ENCODE measurements around the gene IFTAP. TPM values are rescaled to one million over a fixed set of nuclear protein-coding genes. Genes with fewer than 3 reads are reported as not detected.

IFTAP gene
- total and polyA plus RNA-seq, 7 donors: 12.7 to 77.3 (median 38.5) TPM

DNA sequence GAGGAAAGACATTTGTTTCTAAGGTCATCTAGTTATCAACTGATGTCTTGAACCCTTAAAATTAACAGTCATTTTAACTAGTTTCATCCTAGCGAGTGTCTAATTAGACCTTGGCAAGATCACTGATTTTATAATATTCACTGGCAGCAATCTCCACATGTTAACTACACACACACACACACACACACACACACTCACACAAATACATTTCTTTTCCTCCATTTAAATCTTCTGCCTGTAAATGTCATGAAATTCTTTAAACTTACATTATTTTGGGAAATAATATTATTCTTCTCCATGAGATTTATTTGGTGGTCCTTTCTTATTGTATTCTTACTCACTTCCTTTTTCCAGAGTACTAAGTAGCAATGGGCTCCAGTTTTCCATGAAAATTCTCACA, 2.9 kb upstream of the IFTAP start:
- H3K27ac ChIP-seq: no peak overlapping the region
- DNase-seq: no peak
- WGBS, 2 donors: 26 to 77% methylated on average over 1 of the region's 1 CpG
- peaks cover 0 to 16% (median 10%) of the 10 kb centered on the region in 4 donors for H3K4me1 ChIP-seq
- no peak overlapping the region for H3K4me3 ChIP-seq
- TF ChIP-seq POLR2A (IDR thresholded peaks at IDR 0.05): no peak
- no peak for TF ChIP-seq EP300 (IDR thresholded peaks at IDR 0.05)
- no peak for TF ChIP-seq POLR2AphosphoS5 (IDR thresholded peaks at IDR 0.05)
- TF ChIP-seq, protein P1, sequence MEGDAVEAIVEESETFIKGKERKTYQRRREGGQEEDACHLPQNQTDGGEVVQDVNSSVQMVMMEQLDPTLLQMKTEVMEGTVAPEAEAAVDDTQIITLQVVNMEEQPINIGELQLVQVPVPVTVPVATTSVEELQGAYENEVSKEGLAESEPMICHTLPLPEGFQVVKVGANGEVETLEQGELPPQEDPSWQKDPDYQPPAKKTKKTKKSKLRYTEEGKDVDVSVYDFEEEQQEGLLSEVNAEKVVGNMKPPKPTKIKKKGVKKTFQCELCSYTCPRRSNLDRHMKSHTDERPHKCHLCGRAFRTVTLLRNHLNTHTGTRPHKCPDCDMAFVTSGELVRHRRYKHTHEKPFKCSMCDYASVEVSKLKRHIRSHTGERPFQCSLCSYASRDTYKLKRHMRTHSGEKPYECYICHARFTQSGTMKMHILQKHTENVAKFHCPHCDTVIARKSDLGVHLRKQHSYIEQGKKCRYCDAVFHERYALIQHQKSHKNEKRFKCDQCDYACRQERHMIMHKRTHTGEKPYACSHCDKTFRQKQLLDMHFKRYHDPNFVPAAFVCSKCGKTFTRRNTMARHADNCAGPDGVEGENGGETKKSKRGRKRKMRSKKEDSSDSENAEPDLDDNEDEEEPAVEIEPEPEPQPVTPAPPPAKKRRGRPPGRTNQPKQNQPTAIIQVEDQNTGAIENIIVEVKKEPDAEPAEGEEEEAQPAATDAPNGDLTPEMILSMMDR (IDR thresholded peaks at IDR 0.05): no peak
- H3K9me3 ChIP-seq: no peaks in the 10 kb centered on the region
- intact Hi-C loops (cut with DNase I): no loop called here
- no peaks in the 10 kb centered on the region for H3K27me3 ChIP-seq
- H3K36me3 ChIP-seq: no peaks in the 10 kb centered on the region

DNA sequence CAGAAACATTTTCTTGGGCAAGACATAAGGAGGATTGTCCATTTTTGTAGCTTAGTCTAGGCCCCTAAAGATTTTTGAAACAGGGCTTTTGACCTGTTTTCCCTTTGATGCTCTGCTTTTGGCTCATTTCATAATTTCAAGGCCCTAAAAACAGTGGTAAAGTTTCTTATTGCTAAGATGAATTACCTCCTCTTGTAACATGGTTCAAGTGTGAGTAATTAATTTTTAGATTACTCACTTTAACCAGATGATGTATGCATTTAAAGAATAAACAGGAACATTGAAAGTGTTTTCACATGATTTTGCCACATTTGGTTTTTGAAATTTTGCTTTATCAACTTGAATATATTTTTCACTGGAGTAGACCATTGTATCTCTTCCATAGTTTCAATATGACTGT, 2.6 kb downstream of the IFTAP start:
- intact Hi-C loops (cut with DNase I): no loop called here
- TF ChIP-seq POLR2AphosphoS5 (IDR thresholded peaks at IDR 0.05): no peak
- TF ChIP-seq, protein P1 (IDR thresholded peaks at IDR 0.05): no peak
- no peak for DNase-seq
- no peaks in the 10 kb centered on the region for H3K36me3 ChIP-seq
- H3K4me3 ChIP-seq: no peak overlapping the region
- no peak overlapping the region for H3K27ac ChIP-seq
- H3K4me1 ChIP-seq: peaks cover 0 to 17% (median 10%) of the 10 kb centered on the region in 4 donors
- H3K9me3 ChIP-seq: no peaks in the 10 kb centered on the region
- no peaks in the 10 kb centered on the region for H3K27me3 ChIP-seq

GRCh38 chr11:36598051-36598450, 3.7 kb downstream of the IFTAP start, which contains the start of gene RAG2:
RAG2 (minus strand) TSS chr11:36598236; CDS start chr11:36594168, 4,068 bp downstream.
- no peaks in the 10 kb centered on the region for H3K27me3 ChIP-seq
- H3K4me1 ChIP-seq: peaks cover 0 to 17% (median 10%) of the 10 kb centered on the region in 4 donors
- H3K9me3 ChIP-seq: no peaks in the 10 kb centered on the region
- WGBS, 2 donors: 62 to 93% methylated on average over 2 of the region's 2 CpGs
- TF ChIP-seq POLR2AphosphoS5 (IDR thresholded peaks at IDR 0.05) (no peak), EP300 (IDR thresholded peaks at IDR 0.05) (no peak), POLR2A (IDR thresholded peaks at IDR 0.05) (no peak)
- TF ChIP-seq, protein P1 (IDR thresholded peaks at IDR 0.05): no peak
- H3K36me3 ChIP-seq: no peaks in the 10 kb centered on the region
- H3K4me3 ChIP-seq: no peak within 1 kb of the TSS
- H3K27ac ChIP-seq: no peak within 1 kb of the TSS
- no peak for DNase-seq
- intact Hi-C loops (cut with DNase I): no loop called here

- Histone ChIP-seq H3K4me3 (no peak overlapping the region), H3K4me1 (peaks cover 0 to 14% (median 6%) of the 10 kb centered on the region in 4 donors), H3K27me3 (no peaks in the 10 kb centered on the region), H3K27ac (no peak overlapping the region), H3K36me3 (no peaks in the 10 kb centered on the region), H3K9me3 (no peaks in the 10 kb centered on the region)
- TF ChIP-seq POLR2A (IDR thresholded peaks at IDR 0.05) (no peak), POLR2AphosphoS5 (IDR thresholded peaks at IDR 0.05) (no peak), EP300 (IDR thresholded peaks at IDR 0.05) (no peak)
- TF ChIP-seq, protein P1 (IDR thresholded peaks at IDR 0.05): no peak
- DNase-seq: no peak
- 95 to 96% methylated on average over 7 of the region's 7 CpGs for WGBS, 2 donors
- intact Hi-C loops (cut with DNase I): no loop called here
These were observed 5.9 kb downstream of the IFTAP start for GRCh38 chr11:36600180-36600579.

DNA sequence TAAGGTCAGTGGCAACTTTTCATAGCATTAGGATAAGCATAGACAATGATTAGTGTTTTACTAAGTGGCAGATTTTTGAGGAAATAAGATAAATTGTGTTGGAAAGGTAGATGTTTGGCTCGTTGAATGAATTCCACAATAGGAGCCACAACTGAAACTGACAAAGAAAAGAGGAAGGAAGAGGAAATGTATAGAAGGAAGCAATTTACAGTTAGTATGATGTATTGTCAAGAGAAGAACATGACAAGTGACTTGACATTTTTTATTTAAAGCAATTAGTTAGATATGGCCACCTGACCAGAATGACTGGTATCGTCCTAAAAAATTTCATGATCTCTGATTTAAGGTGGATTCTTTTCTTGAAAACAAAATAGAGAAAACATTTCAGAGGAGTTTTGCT, 6.9 kb downstream of the IFTAP start:
- Histone ChIP-seq H3K4me3 (no peak overlapping the region), H3K27ac (no peak overlapping the region), H3K36me3 (no peaks in the 10 kb centered on the region), H3K9me3 (no peaks in the 10 kb centered on the region), H3K4me1 (peaks cover 0 to 4% (median 0%) of the 10 kb centered on the region in 4 donors), H3K27me3 (no peaks in the 10 kb centered on the region)
- no peak for DNase-seq
- TF ChIP-seq POLR2AphosphoS5 (IDR thresholded peaks at IDR 0.05) (no peak), EP300 (IDR thresholded peaks at IDR 0.05) (no peak), POLR2A (IDR thresholded peaks at IDR 0.05) (no peak)
- TF ChIP-seq, protein P1 (IDR thresholded peaks at IDR 0.05): no peak
- 58 to 84% methylated on average over 2 of the region's 2 CpGs for WGBS, 2 donors
- intact Hi-C loops (cut with DNase I): no loop called here
